Stimulated activated CD8-positive, alpha-beta memory T cell treated with anti-CD3 and anti-CD28 coated beads, Interleukin-2, amount 100 ng/mL, for 1 hour (primary cell): ENCODE measurements around the gene RTN4RL1.
"Not testable (repeated sequence)": the region's sequence is repeated elsewhere in the genome, so short reads cannot be mapped to it uniquely, and the experiment has no call there.

Experiments used
- DNase-seq, 2 donors: peaks; one replicate each; pipeline ENCODE4 v3.0.0-alpha.2; 2020; ENCODE audit warnings: low read depth in 2 of 2

Gene RTN4RL1

DNA sequence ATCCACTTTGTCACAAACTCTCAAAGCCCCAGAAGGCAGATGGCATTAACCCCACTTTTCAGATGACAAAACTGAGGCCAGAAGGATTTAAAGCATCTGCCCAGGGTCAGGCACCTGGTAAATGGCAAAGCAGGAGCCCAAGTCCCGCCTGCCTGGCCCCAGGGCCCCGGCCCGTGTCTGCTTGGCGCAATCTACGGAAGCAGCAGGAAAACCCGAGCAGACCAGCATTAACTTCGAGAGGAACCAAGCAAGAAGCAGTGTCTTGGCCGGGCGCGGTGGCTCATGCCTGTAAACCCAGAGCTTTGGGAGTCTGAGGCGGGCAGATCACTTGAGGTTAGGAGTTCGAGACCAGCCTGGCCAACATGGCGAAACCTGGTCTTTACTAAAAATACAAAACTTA lies 21.6 kb downstream of the RTN4RL1 start:
- no peak for DNase-seq

GRCh38 chr17:2002767-2003329 lies 22.3 kb downstream of the RTN4RL1 start:
- no peak for DNase-seq

GRCh38 chr17:1999557-2000251 lies 25.4 kb downstream of the RTN4RL1 start:
- no peak for DNase-seq

DNA sequence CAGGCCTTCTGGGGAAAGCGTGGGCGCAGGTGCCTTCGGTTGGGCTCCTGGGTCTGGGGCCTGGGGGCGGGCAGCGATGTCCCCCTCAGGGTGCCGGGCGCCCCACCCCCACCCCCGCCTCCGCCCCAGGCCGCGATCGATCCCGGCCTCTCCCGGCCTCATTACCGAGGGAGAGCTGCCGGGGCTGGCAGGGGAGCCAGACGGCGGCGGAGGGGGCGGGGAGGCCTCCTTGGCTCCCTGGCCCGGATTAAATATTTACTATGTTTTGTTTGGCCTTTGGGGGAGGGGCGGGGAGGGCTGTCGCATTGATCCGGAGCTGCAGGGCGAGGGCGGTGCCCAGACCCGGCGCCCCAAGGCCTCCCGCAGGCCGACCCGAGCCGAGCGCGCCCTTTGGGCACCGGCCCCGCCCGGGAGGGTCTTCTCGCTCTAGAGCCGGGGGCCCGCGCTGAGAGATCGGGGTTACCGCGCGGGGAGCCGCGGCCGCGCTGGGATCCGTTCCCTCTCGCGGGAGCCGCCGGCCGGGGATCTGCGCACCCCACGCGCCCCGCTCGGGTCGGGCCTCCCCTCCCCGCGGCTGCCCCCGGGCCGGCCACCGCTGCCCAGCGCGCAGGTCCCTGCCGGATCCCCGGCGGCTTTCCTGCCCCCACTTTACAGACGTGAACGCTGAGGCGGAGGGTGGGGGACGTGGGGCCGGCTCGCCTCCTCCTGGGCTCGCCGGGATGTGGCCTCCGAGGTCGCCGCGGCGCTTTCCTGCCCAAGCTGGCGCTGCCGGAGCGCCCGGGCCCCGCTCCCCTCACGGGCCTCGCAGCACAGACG lies 27.0 kb downstream of the RTN4RL1 start:
- no peak for DNase-seq

DNA sequence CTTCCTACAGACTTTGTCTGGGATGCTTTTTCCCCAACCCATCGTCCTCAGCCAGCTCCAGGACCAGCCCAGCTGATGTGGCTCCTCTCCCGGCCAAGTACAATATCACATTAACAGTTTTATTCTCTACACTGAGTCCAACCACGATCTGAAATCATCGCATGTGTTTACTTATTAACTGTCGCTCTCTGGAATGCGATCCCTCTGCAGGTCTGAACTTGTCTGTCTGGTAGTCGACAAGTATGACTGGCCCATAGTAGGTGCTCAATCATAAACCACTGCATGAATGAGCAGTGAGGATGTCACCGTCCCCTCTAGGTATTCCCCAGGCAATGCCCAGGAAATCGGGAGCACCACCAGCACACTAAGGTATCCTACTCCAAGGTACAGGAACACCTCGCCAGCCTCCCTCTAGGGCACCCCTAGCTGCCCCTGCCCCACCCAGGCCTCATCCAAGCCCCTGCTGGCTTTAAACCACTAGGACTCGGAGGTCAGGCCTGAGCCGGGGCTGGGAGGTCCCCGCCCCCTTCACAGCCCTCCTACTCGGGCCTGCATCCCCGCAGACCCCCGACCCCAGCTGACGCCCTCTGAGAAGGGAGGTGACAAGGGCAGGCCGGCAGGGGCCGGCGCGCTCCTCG lies 27.7 kb downstream of the RTN4RL1 start:
- DNase-seq = no peak

GRCh38 chr17:1996800-1997288 lies 28.3 kb downstream of the RTN4RL1 start:
- DNase-seq = no peak

GRCh38 chr17:1995907-1996799 lies 29.0 kb downstream of the RTN4RL1 start:
- no peak for DNase-seq

GRCh38 chr17:1995321-1995892 lies 29.7 kb downstream of the RTN4RL1 start:
- DNase-seq = no peak

DNA sequence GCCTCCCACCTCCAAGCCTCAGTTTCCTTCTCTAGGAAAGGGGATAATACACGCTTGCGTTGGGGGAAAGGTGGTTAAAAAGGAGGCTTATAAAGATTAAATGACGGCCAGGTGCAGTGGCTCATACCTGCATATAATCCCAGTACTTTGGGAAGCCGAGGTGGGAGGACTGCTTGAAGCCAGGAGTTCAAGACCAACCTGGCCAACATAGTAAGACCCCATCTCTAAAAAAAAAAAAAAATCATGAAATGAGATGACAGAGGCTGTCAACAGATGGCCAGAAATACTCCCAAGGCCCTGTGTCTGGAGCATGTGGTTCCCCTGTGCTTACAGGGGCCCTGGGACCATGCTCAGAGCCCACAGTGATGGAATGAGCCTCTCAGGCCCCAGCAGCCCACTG lies 30.4 kb downstream of the RTN4RL1 start:
- DNase-seq = no peak

- DNase-seq = no peak
Measured at GRCh38 chr17:1992541-1992940, 32.6 kb downstream of the RTN4RL1 start.

GRCh38 chr17:1989135-1989534 lies 36.0 kb downstream of the RTN4RL1 start:
- no peak for DNase-seq

DNA sequence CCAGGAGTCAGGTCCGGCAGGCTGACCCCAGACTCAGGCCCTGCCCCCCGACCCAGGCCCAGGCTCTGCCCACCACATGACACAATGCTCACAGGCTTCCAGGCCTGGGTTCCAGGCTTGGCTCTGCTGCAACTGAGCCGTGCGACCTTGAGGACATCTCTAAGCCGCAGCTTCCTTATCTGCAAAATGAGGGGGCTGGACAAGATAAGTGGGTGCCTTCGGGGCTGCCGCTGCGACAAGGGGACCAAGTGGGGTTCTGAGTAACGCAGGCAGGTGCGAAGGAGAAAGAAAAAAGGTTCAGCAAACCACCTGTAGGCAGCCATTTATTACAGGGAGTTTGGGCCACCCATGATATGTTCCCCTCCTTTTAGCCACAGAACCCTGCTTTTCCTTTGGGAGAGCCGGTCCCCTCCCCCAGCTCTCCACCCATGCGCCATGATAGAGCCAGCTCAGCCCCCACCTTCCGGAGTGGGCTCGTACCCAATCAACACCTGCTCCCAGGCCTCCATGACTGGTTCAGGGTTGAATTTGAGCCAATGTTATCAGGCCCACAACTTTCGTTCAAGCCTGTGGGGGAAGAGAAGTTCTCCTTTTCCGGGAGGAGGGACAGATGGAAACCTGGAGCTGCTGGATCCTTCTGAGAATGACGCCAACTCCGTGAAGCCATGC lies 38.2 kb downstream of the RTN4RL1 start:
- no peak for DNase-seq

DNA sequence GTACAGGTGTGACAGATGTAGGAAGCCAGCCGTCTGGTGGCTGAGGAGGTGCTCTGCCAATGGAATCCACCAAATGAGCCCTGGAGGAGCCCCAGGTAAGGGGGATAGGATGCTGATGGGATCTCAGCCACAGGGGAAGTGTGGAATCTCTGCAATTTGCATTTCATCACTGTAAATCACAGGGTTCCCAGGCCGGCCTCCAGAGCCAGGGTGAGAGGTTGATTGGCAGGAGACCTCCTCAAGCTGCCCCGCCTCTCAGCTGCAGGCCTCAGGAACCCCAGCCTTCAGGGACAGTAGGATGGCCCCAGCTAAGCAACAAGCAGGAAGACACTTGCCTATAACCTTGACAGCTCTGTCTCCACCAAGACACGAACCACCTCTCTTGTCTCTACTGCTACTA lies 39.4 kb downstream of the RTN4RL1 start:
- DNase-seq = no peak

DNA sequence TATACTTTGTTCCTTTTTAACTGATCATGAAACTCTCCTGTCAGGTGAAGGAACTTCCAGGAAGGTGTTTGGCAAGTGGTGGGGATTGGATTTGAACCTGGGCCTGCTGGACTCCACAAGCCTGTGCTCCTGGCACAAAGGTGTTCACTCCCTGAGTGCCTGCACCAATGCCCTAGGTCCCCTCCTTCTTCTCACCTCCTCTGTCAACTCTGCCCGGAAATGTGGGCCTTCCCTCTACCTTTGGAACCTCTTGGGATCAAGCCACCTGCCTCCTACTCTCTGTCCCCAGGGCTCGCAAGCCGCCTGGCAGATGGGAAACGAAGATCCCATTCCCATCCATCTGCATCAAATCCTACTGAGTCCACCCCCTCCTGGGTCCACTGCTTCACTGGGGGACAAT lies 40.0 kb downstream of the RTN4RL1 start:
- no peak for DNase-seq

- not testable (repeated sequence) for DNase-seq
Measured at GRCh38 chr17:1982793-1983366, 42.3 kb downstream of the RTN4RL1 start.

- no peak for DNase-seq
Measured at GRCh38 chr17:1980665-1981250, 44.4 kb downstream of the RTN4RL1 start.

- DNase-seq = no peak
Measured at GRCh38 chr17:1979182-1979985, 45.8 kb downstream of the RTN4RL1 start.

DNA sequence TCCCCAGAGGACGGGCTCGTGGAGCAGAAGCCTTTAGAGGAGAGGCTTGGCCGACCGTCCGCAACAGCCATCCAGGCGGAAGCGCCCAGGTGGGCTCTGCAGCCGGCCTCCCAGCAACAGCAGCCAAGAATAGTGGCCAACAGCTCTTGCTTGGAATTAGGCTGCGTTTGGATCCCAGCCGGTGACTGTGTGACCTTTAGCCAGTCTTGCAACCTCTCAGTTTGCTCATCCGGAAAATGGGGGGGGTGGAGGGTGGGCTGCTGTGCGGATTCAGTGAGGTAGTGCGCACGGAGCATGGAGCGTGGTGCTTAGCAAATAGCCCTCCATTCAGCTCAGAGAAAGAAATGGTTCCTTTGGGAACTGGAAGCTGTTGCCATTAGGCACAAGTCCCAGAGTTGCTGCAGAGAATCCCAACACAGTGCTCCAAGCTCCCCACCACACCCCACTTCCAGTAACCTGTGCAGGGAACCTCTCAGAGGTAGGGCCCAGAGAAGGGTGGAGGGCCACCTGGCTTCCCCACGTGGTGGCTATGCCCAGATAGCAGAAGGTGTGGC lies 46.7 kb downstream of the RTN4RL1 start:
- no peak for DNase-seq
